NCI-H2171 treated with DMSO at 0.1 percent for 48 hours (cell line): ENCODE measurements around the gene TAX1BP3.

ENCODE experiments used
- DNase-seq: peaks from one replicate; lab custom pipeline; 2025; lab: John Stamatoyannopoulos, UW

Gene TAX1BP3

GRCh38 chr17:3626831-3627768 is 41.3 kb downstream of the TAX1BP3 start:
- peak; percentile 74 for DNase-seq

DNA sequence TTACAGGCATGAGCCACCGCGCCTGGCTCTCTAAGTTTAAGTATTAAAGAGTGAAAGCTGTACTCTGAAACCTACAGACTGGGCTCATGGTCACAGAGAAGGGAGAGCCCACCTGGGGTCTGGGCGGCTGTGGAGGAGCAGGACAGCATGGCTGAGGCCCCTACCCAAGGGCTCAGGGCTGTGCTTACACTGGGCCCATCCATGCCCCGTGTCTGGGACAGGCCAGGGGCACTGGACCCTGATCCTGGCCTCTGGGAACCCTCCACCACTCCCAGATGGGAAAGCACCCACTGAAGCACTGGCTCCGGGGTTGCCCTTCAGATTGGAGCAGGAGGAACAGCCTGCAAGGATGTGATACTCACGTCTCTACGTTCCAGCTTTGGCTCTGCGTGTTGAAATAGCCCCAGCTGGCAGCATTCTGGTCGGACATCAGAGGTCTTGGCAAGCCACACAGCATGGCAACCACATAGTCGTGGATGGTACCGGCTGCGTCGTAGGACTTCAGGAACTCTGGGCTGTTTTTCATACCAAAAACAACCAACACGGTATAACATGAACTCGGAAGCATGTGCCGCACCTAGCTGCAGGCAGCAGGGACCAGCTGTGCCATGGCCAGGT is 45.3 kb downstream of the TAX1BP3 start:
- DNase-seq: no peak

- DNase-seq: no peak
Observed at GRCh38 chr17:3621146-3621720, 47.1 kb downstream of the TAX1BP3 start.

- DNase-seq: no peak
Observed at GRCh38 chr17:3615160-3615870, 53.1 kb downstream of the TAX1BP3 start.

DNA sequence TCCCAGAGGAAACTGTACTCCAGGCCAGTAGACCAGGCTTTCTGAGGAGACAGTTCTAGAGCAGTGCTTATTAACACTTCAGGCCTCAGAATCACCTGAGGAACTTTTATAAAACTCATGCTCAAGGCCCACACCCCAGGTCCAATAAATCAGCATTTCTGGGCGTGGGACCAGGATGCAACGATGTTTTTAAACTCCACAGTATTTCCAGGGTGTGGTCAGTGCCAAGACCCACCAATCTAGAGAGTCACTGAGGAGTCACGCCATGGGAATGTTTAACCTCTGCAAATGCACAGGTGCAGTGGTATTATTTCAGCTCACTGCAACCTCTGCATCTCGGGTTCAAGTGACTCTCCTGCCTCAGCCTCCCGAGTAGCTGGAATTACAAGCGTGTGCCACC is 55.3 kb downstream of the TAX1BP3 start:
- no peak for DNase-seq
